ENCODE measurements around the gene TRMT112.

The TRMT112 gene

DNA sequence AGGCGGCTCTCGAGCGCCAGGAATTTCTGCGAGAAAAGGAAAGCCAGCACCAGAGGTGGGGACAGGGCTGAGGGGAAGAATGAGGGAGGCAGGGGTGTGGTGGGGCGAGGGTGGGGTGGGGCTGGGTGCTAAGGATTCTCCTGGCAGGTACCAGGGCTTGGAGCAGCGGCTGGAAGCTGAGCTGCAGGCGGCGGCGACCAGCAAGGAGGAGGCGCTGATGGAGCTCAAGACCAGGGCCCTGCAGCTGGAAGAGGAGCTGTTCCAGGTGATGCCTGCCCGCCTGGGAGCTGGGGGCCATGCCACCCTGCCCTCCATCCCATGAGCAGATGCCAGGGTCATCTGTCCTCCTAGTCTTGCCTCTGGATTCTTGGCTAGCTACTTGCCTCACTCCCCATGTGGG is 32.0 kb upstream of the TRMT112 start:
- DNase-seq, result no peak

DNA sequence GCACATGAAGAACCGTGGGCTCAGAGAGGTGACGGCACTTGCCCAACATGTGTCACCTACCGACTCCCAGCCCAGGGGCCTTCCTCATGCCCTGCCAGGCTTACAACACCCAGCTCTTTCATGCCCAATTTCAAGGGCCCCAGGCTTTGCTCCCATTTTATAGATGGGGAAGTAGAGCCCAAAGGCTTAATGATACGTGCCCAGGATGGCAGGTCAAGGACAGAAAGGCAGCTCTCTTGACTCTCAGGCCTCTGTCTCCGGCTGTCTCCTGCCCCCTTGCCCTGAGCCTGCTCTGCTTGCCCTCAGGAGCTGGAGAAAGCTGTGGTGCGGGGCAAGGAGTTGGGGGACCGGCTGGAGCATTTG is 31.6 kb upstream of the TRMT112 start:
- DNase-seq, result no peak

DNA sequence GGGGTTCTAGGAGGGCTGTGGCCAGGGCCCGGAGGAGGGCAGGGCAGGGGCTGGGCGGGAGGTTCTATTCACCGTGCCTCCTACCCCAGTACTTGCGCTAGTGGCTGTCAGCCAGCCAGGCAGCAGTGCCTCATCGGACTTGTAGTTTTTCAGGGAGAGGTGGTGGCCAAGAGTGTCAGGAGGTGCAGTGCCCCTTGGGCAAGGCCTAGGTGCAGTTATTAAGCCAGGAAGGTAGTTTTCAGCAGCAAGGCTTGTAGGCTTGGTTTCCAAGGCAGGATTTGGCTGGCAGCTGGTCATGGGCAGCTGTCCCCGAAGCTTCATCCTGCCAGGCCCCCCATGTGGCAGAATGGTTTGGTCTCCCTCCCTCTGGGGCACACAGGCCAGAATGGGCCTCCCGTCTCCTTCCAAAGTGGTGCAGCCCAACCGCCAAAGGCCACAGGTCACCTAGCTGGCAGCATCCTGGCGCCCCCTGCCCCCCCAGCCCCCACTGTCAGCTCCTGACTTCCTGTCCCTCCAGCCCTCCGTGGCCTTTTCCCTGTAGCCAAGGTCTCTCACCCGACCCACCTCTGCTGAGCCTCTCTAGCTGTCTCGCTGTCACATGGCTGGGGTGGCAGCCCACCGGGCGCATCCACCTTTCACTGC is 31.1 kb upstream of the TRMT112 start:
- DNase-seq, result no peak

DNA sequence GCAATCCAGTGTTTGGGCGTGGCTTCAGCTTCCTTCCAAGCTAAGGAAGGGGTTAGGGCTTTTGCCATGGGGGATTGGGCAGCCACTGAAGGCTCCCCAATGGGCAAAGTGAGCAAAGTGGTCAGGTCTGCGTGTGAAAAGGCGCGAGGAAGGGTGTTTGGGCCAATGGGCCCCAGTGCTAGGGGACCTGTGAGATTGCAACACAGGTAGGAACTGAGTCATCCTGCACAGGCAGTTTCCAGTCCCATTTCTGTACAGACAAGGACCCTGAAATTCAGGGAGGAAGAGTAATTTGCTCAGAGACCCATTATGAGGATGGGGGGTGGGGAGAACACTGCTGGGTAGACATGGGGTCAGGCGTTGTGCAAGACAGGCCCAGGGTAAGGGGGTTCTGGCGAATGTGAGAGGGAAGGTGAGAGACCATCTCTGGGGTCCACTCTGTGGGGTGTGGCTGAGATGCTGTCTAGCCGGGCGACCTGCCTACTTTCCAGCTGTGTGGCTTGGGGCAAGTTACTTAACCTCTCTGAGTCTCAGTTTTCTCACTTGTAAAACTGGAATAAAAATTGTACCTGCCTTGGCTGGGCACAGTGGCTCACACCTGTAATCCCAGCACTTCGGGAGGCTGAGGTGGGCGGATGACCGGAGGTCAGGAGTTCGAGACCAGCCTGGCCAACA is 30.0 kb upstream of the TRMT112 start:
- DNase-seq, result no peak

DNA sequence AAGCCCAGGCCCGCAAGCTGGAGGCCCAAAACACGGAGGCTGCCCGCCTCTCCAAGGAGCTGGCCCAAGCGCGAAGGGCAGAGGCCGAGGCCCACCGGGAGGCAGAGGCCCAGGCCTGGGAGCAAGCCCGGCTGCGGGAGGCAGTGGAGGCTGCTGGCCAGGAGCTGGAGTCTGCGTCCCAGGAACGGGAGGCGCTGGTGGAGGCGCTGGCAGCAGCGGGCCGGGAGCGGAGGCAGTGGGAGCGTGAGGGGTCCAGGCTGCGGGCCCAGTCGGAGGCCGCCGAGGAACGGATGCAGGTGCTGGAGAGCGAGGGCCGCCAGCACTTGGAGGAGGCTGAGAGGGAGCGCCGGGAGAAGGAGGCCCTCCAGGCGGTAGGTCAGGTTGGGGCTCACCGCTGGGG is 27.4 kb upstream of the TRMT112 start:
- no peak for DNase-seq

DNA sequence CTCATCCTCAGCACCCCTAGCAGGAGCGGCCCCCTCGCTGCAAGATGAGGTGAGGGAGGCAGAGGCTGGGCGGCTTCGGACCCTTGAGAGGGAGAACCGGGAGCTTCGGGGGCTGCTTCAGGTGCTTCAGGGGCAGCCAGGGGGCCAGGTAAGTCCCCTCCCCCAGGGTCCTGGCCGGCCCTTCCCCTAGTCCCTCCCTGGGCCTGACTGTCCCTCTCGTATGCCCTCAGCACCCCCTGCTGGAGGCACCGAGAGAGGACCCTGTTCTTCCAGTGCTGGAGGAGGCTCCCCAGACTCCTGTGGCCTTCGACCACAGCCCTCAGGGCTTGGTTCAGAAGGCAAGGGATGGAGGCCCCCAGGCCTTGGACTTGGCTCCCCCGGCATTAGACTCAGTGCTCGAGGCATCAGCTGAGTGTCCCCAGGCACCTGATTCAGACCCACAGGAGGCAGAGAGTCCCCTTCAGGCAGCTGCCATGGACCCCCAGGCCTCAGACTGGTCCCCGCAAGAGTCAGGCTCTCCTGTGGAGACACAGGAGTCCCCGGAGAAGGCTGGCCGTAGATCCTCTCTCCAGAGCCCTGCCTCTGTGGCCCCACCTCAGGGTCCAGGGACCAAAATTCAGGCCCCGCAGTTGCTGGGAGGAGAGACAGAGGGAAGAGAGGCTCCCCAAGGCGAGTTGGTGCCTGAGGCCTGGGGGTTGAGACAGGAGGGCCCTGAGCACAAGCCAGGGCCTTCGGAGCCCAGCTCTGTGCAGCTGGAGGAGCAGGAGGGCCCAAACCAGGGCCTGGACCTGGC is 26.6 kb upstream of the TRMT112 start:
- DNase-seq, result no peak

DNA sequence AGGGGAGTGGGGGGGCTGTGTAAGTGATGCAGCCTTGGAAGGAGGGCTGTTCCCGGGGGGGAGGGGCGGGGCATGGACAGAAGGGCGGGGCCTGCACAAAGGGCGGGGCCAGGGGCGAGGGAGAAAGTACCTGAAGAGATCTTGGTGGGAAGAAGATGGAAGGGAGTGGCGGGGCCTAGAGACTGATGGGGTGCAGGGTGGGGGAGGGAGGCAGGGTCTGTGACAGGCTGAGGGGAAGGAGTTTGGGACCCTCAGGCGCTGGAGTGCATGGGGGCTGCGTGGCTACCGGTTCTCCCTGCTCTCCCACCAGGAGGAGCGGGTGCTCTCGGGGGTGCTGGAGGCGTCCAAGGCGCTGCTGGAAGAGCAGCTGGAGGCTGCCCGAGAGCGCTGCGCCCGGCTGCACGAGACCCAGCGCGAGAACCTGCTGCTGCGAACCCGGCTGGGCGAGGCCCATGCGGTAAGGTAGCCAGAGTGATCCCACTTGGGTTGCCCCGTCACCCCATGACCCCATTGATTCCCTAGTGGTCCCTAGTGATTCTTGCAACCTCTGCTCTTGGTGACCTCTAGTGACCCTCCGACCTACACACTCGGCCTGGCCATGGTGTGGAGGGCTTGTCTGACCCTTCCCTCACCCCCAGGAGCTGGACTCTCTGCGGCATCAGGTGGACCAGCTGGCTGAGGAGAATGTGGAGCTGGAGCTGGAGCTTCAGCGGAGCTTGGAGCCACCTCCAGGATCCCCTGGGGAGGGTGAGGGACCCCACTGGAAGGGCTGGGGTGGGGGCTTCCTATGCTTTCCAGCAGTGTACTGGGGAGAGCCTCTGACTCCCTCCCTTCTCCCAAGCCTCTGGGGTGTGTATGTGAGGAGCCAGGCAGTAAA is 25.7 kb upstream of the TRMT112 start:
- no peak for DNase-seq

DNA sequence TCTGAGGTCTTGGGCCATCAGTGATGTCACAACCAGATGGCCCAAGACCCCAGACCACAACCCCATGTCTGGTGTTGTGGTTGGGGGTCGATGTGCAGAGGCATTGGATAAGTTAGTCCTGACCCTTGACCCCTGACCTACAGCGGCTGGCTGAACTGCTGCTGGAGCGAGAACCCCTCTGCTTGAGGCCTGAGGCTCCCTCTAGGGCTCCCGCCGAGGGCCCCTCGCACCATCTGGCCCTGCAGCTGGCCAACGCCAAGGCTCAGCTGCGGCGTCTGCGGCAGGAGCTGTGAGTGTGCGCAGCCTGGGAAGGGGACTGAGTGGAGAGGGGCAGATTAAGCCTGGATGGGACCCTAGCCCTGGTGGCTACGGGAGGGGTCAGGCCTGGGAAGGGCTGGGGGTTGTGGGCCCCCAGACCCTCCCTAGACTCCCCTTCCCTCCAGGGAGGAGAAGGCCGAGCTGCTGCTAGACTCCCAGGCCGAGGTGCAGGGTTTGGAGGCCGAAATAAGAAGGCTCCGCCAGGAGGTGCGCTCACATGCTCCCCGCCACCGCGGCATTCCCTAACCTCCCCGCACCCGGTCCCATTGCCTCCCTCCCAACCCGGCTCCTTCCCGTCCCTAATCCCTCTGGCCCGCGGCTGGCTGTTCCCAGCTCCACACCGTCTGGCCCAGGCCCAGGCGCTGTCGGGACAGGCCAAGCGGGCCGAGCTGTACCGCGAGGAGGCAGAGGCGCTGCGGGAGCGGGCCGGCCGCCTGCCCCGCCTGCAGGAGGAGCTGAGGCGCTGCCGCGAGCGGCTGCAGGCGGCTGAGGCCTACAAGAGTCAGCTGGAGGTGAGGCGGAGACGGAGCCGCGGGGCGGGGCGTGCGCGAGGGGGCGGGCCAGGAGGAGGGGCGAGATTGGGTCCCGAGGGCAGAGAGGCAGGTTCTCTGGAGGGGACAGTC is 24.8 kb upstream of the TRMT112 start:
- peak; percentile 82 for DNase-seq

DNA sequence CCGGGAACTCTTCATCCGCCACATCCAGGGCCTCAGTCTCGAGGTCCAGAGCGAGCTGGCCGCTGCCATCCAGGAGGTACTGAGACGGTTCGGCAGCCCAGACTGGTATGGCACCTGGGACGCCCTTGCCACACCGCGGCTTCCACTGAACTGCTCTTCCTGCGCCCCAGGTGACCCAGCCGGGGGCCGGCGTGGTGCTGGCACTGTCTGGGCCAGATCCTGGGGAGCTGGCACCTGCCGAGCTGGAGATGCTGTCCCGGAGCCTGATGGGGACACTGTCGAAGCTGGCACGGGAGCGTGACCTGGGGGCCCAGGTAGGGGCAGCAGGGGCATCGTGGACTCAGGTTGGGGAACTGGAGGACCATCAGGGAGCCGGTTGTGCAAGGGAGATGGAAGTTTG is 24.1 kb upstream of the TRMT112 start:
- DNase-seq, result no peak

DNA sequence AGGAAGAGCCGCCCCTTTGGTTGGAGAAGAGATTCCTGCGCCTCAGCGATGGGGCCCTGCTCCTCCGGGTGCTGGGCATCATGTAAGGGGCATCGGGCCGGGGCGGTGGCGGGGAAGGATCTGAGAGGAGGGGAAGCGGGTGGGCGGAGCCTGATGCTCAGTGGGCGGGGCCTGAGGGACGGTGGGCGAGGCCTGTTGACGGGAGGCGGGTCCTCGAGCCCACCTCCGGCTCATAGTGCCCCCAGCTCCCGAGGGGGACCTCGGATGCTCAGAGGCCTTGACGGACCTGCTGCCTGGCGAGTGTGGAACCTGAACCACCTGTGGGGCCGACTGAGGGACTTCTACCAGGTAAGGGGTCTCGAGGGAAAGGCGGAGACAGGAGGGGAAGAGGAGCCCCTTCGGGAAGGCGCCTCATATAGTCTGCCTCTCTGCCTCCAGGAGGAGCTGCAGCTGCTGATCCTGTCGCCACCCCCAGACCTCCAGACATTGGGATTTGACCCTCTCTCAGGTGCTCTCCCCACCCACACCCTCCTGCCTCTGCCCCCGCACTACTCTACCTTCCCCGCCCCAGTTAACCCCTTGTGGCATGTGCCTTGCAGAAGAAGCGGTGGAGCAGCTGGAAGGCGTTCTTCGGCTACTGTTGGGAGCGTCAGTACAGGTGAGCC is 23.4 kb upstream of the TRMT112 start:
- no peak for DNase-seq

DNA sequence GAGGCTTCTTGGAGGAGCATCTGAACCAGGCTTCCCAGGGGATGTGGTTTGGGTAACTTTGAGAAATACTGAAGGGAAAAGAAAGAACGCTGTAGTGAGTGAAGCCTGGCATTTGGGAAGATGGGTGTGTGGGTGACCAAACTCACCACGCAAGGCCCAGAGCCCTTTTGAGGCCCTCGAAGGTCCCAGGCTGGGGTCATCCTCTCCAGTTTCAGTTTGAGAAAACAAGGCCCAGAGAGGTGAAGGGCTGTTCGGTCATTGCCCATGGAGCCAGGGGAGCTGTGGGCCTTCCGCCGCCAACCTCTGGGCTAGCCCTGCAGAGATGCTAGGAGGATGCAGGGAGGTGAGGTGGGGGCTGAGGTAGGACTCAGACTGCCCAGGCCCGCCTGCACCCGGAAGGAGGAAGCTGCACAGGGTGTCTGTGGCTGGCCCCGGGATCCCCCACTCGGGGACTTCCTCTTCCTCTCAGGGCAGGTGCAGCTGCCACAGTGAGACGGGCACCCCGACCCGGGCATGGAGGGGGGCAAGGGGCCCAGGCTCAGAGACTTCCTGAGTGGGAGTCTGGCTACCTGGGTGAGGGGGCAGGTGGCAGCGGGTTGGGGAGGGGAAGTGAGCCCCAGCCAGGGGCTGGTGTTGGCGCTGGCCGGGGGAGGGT is 22.5 kb upstream of the TRMT112 start, which contains the start of gene CCDC88B:
Gene CCDC88B (plus strand): TSS at position 451 of the 655 bp plus-strand sequence. CDS start 63 bp downstream, at position 514.
- no peak for DNase-seq

DNA sequence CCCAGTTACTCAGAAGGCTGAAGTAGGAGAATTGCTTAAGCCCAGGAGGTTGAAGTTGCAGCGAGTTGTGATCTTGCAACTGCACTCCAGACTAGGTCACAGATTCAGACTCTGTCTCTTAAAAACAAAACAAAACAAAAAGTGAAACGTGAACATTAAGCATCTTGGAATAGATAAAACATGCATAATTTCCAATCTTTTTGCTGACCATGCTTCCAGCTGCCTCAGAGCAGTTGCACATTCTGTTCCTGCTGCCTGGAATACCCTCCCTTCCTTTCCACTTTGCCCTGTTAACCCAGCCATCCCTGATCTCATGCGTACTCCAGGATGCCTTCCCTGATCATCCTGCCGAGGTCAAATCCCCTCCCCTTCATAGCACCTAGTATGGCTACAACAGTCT is 21.9 kb upstream of the TRMT112 start:
- DNase-seq, result no peak

DNA sequence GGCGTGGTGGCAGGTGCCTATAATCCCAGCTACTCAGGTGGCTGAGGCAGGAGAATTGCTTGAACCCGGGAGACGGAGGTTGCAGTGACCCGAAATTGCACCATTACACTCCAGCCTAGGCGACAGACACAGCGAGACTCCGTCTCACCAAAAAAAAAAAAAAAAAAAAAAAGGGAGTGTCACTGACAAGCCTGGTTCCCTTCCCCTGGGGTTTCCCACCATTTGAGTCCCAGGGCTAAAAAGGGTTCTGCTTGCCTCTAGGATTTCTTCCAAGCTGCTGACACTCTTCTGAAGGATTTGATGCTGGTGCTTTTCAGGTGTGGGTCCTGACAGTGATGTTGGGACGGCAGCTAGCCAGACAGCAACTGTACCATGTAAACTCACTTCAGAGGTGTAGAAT is 21.4 kb upstream of the TRMT112 start:
- DNase-seq, result no peak

DNA sequence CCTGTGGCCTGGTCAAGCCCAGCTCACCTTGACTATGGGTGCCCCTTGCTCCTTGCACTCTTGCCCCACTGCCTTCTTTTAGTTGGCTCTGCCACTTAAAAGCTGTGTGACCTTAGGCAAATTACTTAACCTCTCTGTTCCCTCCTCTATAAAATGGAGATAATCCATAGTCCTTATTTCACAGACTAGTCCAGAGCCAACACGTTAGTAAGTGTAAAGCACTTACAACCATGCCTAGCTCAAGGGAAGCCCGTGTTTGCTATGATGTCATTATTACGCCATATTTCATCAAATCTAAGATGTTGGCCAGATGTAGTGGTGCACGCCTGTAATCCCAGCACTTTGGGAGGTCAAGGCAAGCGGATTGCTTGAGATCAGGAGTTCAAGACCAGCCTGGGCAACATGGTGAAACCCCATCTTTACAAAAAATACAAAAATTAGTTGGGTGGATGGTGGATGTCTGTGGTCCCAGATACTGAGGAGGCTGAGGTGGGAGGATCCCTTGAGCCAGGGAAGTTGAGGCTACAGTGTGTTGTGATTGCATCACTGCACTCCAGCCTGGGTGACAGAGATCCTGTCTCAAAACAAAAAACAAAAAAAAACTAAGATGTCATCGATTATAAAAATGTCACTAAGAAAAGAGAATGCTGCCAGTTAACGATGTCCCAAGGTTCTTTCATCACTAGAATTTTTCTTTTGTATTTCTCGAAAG is 20.3 kb upstream of the TRMT112 start:
- DNase-seq, result no peak

DNA sequence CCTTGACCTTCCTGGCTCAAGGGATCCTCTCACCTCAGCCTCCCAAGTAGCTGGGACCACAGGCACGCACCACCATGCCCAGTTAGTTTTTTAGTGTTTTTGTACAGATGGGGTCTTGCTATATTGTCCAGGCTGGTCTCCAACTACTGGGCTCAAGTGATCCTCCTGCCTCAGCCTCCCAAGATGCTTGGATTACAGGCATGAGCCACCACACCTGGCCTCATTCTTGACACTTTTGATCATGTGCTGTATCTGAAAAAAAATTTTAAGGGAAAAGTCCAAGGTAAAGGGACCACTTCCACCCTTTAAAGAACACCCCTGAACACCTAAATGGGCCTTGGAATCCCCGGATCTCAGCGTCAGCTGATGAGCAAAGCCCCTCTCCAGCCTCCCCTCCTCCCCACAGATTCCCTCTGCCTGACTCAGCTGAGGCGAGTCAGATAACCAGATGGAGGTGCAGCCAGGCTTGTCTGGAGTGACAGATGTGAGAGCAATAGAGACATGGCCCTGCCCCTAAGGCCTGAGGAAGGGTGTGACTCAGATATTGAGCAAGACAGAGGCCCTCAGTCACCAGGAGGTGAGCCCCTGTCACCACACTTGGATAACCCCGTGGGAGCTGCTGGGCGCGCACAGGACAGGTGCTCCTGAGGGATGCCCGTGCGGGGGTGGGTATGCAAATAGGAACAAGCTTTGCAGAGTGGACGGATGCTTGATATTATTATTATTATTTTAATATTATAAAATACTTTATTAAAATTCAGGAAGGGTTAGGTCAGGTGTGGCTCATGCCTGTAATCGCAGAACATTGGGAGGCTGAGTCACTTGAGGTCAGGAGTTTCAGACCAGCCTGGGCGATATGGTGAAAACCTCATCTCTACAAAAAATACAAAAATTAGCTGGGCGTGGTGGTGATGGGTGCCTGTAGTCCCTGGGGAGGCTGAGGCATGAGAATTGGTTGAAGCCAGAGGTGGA is 17.7 kb upstream of the TRMT112 start:
- DNase-seq, result peak; percentile 73

DNA sequence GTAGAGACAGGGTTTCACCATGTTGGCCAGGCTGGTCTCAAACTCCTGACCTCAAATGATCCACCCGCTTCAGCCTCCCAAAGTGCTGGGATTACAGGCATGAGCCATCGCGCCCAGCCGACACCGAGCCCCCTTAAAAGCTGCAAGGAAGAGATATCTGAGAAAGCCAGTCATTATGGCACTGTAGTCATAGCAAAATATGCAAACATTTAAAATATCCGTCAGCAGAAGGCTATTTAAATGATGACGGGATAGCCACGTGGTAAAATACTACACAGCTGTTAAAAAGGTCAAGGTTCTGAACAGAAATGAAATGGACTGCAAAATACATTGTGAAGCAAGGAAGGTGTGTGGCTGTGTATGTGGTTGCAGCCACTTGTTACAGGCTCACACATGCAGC is 16.2 kb upstream of the TRMT112 start:
- DNase-seq, result no peak

DNA sequence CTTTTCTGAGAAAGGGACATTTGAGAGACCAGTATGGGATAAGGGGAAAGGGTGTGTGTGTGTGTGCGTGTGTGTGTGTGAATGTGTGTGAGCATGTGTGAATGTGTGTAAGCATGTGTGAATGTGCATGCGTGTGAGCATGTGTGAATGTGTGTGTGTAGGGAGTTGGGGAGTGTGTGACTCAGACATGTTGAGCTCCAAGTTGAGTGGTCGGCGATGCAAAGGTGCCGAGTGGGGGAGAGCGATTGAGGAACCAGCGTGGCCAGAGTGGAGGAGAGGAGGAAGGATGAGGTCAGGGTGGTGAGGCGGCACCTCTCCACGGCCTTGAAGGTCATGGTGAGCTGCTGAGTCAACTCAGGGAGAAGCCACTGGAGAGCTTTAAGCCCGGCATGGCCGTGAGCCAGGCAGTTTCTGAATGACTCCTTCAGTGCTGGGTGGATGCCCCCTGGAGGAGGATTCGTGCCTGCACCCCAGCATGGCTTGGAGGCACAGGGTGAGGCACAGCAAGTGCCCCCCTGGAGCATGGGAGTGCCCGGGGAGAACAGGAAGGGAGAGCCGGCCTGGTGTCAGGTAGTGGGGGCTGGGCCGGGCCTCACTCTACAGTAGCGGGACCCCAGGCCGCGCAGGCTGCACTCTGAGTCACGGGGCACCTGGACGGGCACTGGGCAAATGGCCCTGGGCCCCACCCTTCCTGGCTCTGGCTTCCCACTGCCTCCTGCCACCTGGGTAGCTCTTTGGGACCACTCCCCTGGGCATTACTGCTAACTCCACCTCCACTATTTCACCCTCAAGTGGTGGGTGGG is 14.4 kb upstream of the TRMT112 start:
- DNase-seq, result no peak

DNA sequence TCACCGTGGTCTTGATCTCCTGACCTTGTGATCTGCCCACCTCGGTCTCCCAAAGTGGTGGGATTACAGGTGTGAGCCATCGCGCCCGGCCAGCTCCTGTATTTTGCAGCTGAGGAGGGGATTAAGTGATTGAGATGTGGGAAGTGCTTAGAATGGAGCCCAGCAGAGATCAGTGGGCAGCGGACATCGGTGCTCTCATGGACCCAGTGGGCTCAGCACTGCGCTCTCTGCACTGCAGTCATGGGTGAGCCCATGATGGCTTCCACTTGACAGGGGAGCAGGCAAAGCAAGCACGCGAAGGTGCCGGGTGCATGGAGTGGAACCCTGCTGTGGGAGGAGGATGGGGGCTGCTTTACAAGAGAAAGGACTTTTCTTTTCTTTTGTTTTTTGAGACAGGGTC is 13.5 kb upstream of the TRMT112 start:
- no peak for DNase-seq
